ENCODE results near the gene TUBGCP6. TPM values are rescaled to one million over a fixed set of nuclear protein-coding genes. Genes with fewer than 3 reads are reported as not detected.

The TUBGCP6 gene
- total RNA-seq, 1 experiment from 2014 or later = 31.3 TPM

DNA sequence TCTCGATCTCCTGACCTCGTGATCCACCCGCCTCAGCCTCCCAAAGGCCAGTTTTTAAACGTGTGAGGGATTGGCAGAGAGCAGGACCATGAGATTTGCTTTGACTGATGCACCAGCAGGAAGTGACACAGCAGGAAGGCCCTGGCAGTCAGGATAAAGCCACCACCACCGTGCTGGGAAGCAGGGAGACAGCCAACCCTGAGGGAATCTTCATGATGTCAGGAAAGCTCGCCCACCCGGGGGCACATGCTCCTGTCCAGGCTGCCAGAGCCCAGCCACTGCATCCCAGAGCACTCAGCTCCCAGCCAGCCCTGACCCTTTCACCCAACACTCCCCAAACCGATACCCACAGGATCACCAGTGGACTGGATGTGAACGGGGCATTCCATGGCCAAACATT is 6.1 kb downstream of the TUBGCP6 start:
- no TSS peak for BruUV-seq (replicated peaks)
- DNase-seq (ENCODE audit: low read depth, low spot score) (no peak), ATAC-seq (no peak)
- CTCF ChIA-PET = no interaction called here
- Histone ChIP-seq H3K4me3 (ENCODE audit: low read depth in 2 of 2, low read length in 2 of 2) (no peak overlapping the region), H3K9me3 (ENCODE audit: control insufficient read depth, insufficient read depth, low read depth, low read length) (no peaks in the 10 kb centered on the region), H3K4me1 (ENCODE audit: control insufficient read depth, insufficient read depth, low read length) (no peaks in the 10 kb centered on the region), H3K36me3 (ENCODE audit: control insufficient read depth, insufficient read depth, low read length) (no peaks in the 10 kb centered on the region), H3K27ac (ENCODE audit: low read length) (no peak overlapping the region), H3K27me3 (ENCODE audit: control insufficient read depth, insufficient read depth, low read length) (no peaks in the 10 kb centered on the region)
- intact Hi-C loops (cut with micrococcal nuclease; ENCODE audit: unreplicated experiment) (no loop called here), in situ Hi-C loops (cut with HindIII; ENCODE audit: low pct_unique_long_range_greater_than_20kb, low sequenced_read_pairs) (no loop called here)
- POLR2A ChIA-PET = no interaction called here
- TF ChIP-seq POLR2AphosphoS5 (IDR thresholded peaks at IDR 0.05; ENCODE audit: low read depth, low read length) (no peak), SIN3A (IDR thresholded peaks at IDR 0.05; ENCODE audit: borderline replicate concordance, insufficient read depth, low read depth, low read length) (no peak)

DNA sequence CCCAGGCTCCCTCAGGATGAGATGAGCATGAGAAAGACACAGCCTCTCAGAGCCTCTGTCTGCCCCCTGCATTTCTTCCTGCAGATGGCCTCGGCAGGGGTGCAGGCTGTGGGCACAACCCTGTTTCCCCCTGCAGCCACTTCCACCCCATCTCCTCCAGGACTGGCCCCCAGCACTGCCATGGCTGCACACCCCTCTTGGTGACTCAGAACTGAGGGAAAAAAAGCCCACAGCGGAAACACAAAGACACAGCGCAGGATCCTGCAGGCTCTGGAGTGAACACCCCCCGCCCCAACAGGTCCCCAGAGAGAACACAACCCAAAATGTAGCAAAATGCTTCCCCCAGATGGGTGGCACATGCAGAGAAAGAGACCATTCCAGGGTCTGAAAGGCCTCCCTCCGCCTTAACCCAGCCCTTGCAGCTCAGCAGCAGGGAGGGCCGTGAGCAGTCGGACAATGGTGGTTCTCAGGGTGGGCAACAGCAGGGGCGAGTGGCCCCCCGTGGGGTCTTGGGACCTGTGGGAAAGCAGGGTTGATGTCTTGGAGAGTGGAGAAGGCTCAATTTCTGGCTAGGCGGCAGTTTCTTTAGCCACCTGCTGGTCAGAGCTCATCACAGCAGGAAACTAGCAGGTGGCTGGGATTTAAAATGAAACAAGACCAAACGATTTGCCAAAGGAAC is 8.0 kb downstream of the TUBGCP6 start:
- in situ Hi-C loops (cut with HindIII; ENCODE audit: low pct_unique_long_range_greater_than_20kb, low sequenced_read_pairs) = no loop called here
- Histone ChIP-seq H3K9me3 (ENCODE audit: control insufficient read depth, insufficient read depth, low read depth, low read length) (no peaks in the 10 kb centered on the region), H3K27me3 (ENCODE audit: control insufficient read depth, insufficient read depth, low read length) (no peaks in the 10 kb centered on the region), H3K4me1 (ENCODE audit: control insufficient read depth, insufficient read depth, low read length) (no peaks in the 10 kb centered on the region), H3K27ac (ENCODE audit: low read length) (no peak overlapping the region), H3K4me3 (ENCODE audit: low read depth in 2 of 2, low read length in 2 of 2) (no peak overlapping the region), H3K36me3 (ENCODE audit: control insufficient read depth, insufficient read depth, low read length) (no peaks in the 10 kb centered on the region)
- BruUV-seq (replicated peaks) = no TSS peak
- intact Hi-C loops (cut with micrococcal nuclease; ENCODE audit: unreplicated experiment) = no loop called here
- TF ChIP-seq, protein P1, sequence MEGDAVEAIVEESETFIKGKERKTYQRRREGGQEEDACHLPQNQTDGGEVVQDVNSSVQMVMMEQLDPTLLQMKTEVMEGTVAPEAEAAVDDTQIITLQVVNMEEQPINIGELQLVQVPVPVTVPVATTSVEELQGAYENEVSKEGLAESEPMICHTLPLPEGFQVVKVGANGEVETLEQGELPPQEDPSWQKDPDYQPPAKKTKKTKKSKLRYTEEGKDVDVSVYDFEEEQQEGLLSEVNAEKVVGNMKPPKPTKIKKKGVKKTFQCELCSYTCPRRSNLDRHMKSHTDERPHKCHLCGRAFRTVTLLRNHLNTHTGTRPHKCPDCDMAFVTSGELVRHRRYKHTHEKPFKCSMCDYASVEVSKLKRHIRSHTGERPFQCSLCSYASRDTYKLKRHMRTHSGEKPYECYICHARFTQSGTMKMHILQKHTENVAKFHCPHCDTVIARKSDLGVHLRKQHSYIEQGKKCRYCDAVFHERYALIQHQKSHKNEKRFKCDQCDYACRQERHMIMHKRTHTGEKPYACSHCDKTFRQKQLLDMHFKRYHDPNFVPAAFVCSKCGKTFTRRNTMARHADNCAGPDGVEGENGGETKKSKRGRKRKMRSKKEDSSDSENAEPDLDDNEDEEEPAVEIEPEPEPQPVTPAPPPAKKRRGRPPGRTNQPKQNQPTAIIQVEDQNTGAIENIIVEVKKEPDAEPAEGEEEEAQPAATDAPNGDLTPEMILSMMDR (IDR thresholded peaks at IDR 0.05) = no peak; the same call in 1 of the 2 replicates
- no peak for TF ChIP-seq SIN3A (IDR thresholded peaks at IDR 0.05; ENCODE audit: borderline replicate concordance, insufficient read depth, low read depth, low read length)
- no peak for TF ChIP-seq TCF7L2 (IDR thresholded peaks at IDR 0.05; ENCODE audit: low read depth, low read length)
- TF ChIP-seq POLR2AphosphoS5 (IDR thresholded peaks at IDR 0.05; ENCODE audit: low read depth, low read length) = no peak
- TF ChIP-seq, protein P2, sequence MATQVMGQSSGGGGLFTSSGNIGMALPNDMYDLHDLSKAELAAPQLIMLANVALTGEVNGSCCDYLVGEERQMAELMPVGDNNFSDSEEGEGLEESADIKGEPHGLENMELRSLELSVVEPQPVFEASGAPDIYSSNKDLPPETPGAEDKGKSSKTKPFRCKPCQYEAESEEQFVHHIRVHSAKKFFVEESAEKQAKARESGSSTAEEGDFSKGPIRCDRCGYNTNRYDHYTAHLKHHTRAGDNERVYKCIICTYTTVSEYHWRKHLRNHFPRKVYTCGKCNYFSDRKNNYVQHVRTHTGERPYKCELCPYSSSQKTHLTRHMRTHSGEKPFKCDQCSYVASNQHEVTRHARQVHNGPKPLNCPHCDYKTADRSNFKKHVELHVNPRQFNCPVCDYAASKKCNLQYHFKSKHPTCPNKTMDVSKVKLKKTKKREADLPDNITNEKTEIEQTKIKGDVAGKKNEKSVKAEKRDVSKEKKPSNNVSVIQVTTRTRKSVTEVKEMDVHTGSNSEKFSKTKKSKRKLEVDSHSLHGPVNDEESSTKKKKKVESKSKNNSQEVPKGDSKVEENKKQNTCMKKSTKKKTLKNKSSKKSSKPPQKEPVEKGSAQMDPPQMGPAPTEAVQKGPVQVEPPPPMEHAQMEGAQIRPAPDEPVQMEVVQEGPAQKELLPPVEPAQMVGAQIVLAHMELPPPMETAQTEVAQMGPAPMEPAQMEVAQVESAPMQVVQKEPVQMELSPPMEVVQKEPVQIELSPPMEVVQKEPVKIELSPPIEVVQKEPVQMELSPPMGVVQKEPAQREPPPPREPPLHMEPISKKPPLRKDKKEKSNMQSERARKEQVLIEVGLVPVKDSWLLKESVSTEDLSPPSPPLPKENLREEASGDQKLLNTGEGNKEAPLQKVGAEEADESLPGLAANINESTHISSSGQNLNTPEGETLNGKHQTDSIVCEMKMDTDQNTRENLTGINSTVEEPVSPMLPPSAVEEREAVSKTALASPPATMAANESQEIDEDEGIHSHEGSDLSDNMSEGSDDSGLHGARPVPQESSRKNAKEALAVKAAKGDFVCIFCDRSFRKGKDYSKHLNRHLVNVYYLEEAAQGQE (IDR thresholded peaks at IDR 0.05; ENCODE audit: insufficient read depth in 1 of 2, low read depth in 2 of 2, low read length in 1 of 2) = no peak
- ChIA-PET POLR2A (no interaction called here), CTCF (interaction anchor here (0.6 kb wide), 1 partner anchor 94 kb away, joined by 5 read pairs; no protein-coding TSS in a partner anchor)
- DNase-seq (ENCODE audit: low read depth, low spot score) (no peak), ATAC-seq (no peak)

DNA sequence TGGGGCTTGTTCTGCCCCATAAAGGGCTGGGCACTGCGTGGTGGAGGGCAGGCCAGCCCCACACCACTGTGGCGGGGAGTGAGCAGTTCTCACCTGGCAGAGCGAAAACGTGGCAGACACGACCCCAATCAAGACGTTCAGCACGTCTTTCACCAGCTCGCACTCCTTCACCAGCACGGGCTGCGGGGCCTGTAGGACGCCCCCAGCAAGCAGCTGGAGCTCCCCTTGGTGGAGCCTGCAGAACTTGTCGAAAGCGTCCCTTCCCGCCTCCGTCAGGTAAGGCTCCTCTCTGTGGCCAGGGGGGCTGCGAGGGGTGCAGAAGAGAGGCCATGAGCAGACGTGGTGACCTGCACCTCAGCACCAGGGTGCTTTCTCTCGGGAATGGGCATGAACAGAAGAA is 11.6 kb downstream of the TUBGCP6 start:
- Histone ChIP-seq H3K27ac (ENCODE audit: low read length) (no peak overlapping the region), H3K9me3 (ENCODE audit: control insufficient read depth, insufficient read depth, low read depth, low read length) (no peaks in the 10 kb centered on the region), H3K4me3 (ENCODE audit: low read depth in 2 of 2, low read length in 2 of 2) (no peak overlapping the region), H3K27me3 (ENCODE audit: control insufficient read depth, insufficient read depth, low read length) (no peaks in the 10 kb centered on the region), H3K4me1 (ENCODE audit: control insufficient read depth, insufficient read depth, low read length) (no peaks in the 10 kb centered on the region), H3K36me3 (ENCODE audit: control insufficient read depth, insufficient read depth, low read length) (no peaks in the 10 kb centered on the region)
- CTCF ChIA-PET = no interaction called here
- DNase-seq (ENCODE audit: low read depth, low spot score) = no peak
- intact Hi-C loops (cut with micrococcal nuclease; ENCODE audit: unreplicated experiment) = no loop called here
- POLR2A ChIA-PET = no interaction called here
- in situ Hi-C loops (cut with HindIII; ENCODE audit: low pct_unique_long_range_greater_than_20kb, low sequenced_read_pairs) = no loop called here
- no peak for ATAC-seq
- TF ChIP-seq SIN3A (IDR thresholded peaks at IDR 0.05; ENCODE audit: borderline replicate concordance, insufficient read depth, low read depth, low read length) = no peak
- TF ChIP-seq, protein P2 (IDR thresholded peaks at IDR 0.05; ENCODE audit: insufficient read depth in 1 of 2, low read depth in 2 of 2, low read length in 1 of 2) = no peak
- TF ChIP-seq, protein P1 (IDR thresholded peaks at IDR 0.05) = no peak
- no peak for TF ChIP-seq TCF7L2 (IDR thresholded peaks at IDR 0.05; ENCODE audit: low read depth, low read length)
- TF ChIP-seq POLR2AphosphoS5 (IDR thresholded peaks at IDR 0.05; ENCODE audit: low read depth, low read length) = no peak
- BruUV-seq (replicated peaks) = no TSS peak
